Measurements from ENCODE around the gene HUS1B.

The HUS1B gene

DNA sequence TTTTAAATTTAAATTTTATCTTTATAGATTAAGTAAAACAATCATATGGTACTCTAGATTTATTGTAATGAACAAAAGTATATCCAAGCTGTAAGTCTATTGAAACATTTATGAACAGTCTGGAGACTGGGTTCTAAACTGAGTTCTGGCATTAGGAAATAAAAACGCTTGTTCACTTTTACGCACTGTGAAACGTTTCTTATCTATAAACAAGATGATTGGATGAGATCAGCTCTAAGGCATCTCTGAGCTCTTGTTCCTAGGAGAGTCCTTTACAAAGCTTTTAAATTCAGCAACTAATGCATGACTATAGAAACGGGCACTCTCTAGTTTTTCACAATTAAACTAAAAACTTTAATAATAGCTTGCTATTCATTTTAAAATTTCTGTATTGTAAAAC is 6.8 kb downstream of the HUS1B start:
- Histone ChIP-seq H3K4me1 (ENCODE audit: control insufficient read depth, low read depth, low read length) (peaks cover 15% of the 10 kb centered on the region), H3K36me3 (ENCODE audit: control insufficient read depth, low read depth, low read length) (no peaks in the 10 kb centered on the region), H3K9ac (ENCODE audit: low read length) (no peak overlapping the region), H3K27ac (ENCODE audit: low read length) (no peak overlapping the region), H3K4me3 (ENCODE audit: low read length) (no peak overlapping the region), H3K9me3 (ENCODE audit: control insufficient read depth, low read depth, low read length) (no peaks in the 10 kb centered on the region), H3K27me3 (ENCODE audit: control insufficient read depth, insufficient read depth, low read length) (no peaks in the 10 kb centered on the region)

DNA sequence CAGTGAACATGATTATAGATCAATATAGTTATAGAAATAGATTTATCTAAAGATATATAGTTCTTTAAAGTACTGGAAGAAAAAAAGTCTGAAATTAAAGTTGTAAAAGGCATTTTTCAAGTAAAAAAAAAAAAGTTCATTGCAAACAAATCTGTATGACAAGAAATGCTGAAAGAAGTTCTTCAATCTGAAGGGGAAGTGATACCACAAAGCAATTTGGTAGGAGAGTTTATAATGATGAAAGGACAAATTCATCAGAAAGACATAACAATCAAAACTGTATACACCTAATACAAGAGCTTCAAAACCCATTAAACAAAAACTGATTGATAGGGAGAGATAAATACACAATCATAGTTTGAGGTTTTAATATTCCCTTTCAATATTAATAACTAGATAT is 14.1 kb downstream of the HUS1B start:
- H3K27ac ChIP-seq (ENCODE audit: low read length) = no peak overlapping the region
- H3K4me3 ChIP-seq (ENCODE audit: low read length) = no peak overlapping the region
- no peaks in the 10 kb centered on the region for H3K9me3 ChIP-seq (ENCODE audit: control insufficient read depth, low read depth, low read length)
- no peaks in the 10 kb centered on the region for H3K36me3 ChIP-seq (ENCODE audit: control insufficient read depth, low read depth, low read length)
- no peaks in the 10 kb centered on the region for H3K27me3 ChIP-seq (ENCODE audit: control insufficient read depth, insufficient read depth, low read length)
- peaks cover 3% of the 10 kb centered on the region for H3K4me1 ChIP-seq (ENCODE audit: control insufficient read depth, low read depth, low read length)
- no peak overlapping the region for H3K9ac ChIP-seq (ENCODE audit: low read length)

DNA sequence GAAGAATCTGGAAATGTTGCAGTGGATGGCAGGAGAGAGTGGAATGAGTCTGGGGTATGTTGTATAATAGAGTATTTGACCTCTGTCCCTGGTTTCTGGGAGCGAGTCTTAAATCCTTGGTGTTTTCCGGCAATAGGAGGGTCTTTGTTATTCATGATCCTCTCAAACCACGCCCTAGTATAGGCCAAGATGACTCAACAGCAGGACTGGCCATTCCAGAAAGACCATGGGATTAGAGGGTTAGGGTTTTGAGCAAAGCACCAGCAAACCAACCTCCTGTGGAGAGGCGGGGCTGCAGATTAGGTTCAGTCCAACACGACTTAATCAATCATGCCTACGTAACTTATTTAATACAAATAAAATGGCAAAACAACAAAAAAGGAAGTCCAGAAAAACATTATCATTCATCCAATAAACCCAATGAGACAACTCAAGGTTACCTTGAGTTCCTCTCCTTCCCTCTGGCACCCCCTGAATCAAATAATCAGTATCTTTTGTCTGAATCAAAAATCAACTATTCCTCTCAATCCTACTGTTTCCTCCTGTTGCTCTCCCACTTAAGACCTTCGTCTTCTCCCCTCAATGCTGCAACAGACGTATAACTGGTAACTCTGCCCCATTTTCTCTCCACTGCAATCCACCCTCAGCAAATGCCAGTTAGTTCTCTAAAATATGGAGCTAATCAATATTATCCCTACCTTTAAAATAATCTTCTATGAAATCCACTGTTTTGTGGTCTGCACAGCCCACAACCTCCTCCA is 15.5 kb downstream of the HUS1B start:
- no peak overlapping the region for H3K27ac ChIP-seq (ENCODE audit: low read length)
- peaks cover 3% of the 10 kb centered on the region for H3K4me1 ChIP-seq (ENCODE audit: control insufficient read depth, low read depth, low read length)
- H3K36me3 ChIP-seq (ENCODE audit: control insufficient read depth, low read depth, low read length) = no peaks in the 10 kb centered on the region
- no peak overlapping the region for H3K9ac ChIP-seq (ENCODE audit: low read length)
- H3K9me3 ChIP-seq (ENCODE audit: control insufficient read depth, low read depth, low read length) = no peaks in the 10 kb centered on the region
- no peaks in the 10 kb centered on the region for H3K27me3 ChIP-seq (ENCODE audit: control insufficient read depth, insufficient read depth, low read length)
- H3K4me3 ChIP-seq (ENCODE audit: low read length) = no peak overlapping the region

DNA sequence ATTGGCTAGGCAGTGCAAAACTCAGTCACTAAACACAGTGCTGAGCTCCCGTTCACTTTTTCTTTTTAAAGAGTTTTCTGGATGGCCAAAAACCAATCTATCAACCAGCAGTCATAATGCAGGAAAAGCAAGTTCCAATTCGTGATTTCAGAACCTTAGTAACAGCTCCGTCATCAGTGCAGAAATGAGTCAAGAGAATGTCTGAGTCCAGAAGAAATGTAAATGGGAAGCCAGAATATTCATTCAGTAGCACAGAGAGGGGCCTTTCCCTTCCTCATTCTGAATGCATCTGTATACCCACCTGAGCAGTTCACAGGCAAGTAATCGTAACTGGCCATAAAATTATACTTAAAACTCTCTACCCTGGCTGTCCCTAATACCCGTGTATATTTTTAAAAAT is 20.4 kb downstream of the HUS1B start:
- Histone ChIP-seq H3K27ac (ENCODE audit: low read length) (no peak overlapping the region), H3K9ac (ENCODE audit: low read length) (no peak overlapping the region)

DNA sequence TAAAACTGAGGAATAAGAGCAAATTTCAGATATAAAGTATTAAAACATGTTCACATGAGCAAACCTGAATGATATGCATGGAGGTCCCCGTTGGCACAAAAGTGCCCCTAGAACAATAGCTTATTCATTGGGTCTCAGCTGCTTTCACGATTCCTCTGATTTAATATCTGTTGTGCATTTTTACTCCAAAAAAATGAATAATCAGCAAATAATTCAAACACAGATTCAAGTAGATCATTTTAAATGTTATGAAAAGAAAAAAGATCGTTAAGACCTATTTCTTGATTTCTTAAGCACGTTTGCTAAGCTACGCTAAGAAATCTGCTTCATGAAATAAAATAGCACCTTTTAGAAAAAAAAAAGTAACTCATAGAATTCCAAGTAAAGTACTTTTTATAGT is 21.7 kb downstream of the HUS1B start:
- no peaks in the 10 kb centered on the region for H3K9me3 ChIP-seq (ENCODE audit: control insufficient read depth, low read depth, low read length)
- no peak overlapping the region for H3K27ac ChIP-seq (ENCODE audit: low read length)
- H3K27me3 ChIP-seq (ENCODE audit: control insufficient read depth, insufficient read depth, low read length) = no peaks in the 10 kb centered on the region
- H3K4me3 ChIP-seq (ENCODE audit: low read length) = no peak overlapping the region
- peaks cover 8% of the 10 kb centered on the region for H3K36me3 ChIP-seq (ENCODE audit: control insufficient read depth, low read depth, low read length)
- H3K9ac ChIP-seq (ENCODE audit: low read length) = no peak overlapping the region
- H3K4me1 ChIP-seq (ENCODE audit: control insufficient read depth, low read depth, low read length) = no peaks in the 10 kb centered on the region

More for the DNA sequence above, 20.4 kb downstream of the HUS1B start:
- Histone ChIP-seq H3K4me1 (ENCODE audit: control insufficient read depth, low read depth, low read length) (peaks cover 3% of the 10 kb centered on the region), H3K36me3 (ENCODE audit: control insufficient read depth, low read depth, low read length) (peaks cover 4% of the 10 kb centered on the region), H3K9me3 (ENCODE audit: control insufficient read depth, low read depth, low read length) (no peaks in the 10 kb centered on the region), H3K4me3 (ENCODE audit: low read length) (no peak overlapping the region), H3K27me3 (ENCODE audit: control insufficient read depth, insufficient read depth, low read length) (no peaks in the 10 kb centered on the region)

DNA sequence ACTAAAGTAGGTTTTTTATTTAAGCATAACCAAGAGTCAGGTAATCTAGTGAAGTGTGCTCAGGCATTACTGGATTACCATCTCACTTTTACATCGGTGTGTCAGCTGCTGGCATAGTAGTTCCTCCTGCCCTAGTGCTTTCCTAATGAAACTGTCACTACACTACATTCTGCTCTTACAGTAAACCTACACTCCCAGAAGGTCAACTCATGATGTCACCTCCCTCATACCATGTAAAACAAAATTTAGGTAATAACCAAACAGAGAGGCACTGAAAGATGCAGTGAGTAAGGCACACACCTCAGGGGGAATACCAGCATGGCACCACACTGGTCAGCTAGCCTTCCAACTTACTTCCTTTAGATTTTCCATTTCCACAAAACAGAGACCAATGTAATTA is 23.3 kb downstream of the HUS1B start:
- Histone ChIP-seq H3K36me3 (ENCODE audit: control insufficient read depth, low read depth, low read length) (peaks cover 8% of the 10 kb centered on the region), H3K4me1 (ENCODE audit: control insufficient read depth, low read depth, low read length) (no peaks in the 10 kb centered on the region), H3K4me3 (ENCODE audit: low read length) (no peak overlapping the region), H3K9me3 (ENCODE audit: control insufficient read depth, low read depth, low read length) (no peaks in the 10 kb centered on the region), H3K27ac (ENCODE audit: low read length) (no peak overlapping the region), H3K27me3 (ENCODE audit: control insufficient read depth, insufficient read depth, low read length) (no peaks in the 10 kb centered on the region), H3K9ac (ENCODE audit: low read length) (no peak overlapping the region)

DNA sequence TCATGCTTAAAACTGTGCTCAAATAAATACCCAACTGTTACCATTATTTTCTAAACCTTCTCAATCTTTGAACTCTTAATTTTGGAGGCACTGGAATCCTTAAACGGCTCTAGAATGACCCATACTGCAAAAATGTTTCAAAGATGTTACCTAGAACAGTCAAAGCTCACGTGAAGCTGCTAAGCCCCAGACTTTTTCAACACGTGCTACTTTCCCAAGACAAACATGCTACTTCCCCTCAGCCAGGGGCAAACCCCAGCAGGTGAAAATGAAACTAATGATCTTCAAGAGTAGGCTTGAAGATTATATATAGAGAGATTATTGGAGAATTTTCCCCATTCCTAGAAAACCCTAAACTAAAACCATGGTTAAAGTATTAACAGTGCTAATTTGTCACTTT is 28.1 kb downstream of the HUS1B start:
- Histone ChIP-seq H3K4me1 (ENCODE audit: control insufficient read depth, low read depth, low read length) (peaks cover 9% of the 10 kb centered on the region), H3K27ac (ENCODE audit: low read length) (no peak overlapping the region), H3K4me3 (ENCODE audit: low read length) (no peak overlapping the region), H3K36me3 (ENCODE audit: control insufficient read depth, low read depth, low read length) (peaks cover 12% of the 10 kb centered on the region), H3K9me3 (ENCODE audit: control insufficient read depth, low read depth, low read length) (no peaks in the 10 kb centered on the region), H3K9ac (ENCODE audit: low read length) (no peak overlapping the region), H3K27me3 (ENCODE audit: control insufficient read depth, insufficient read depth, low read length) (no peaks in the 10 kb centered on the region)

DNA sequence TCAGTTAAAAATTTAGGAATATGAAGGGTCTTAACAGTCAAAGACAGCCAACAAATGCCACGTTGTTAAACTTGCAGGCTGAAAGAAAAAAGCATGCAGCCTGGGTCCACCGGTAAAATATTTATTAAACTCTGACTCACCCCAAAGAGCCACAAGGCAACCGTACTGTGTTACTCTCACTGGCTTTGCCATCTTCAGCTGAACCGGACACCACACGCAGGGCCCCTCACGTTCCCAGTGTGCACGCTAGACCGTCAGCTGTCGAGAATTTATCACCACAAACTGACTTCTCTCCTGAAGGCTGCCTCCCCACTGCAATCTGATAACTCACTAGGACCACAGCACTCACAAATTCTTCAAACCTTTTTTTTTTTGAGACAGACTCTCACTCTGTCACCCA is 30.7 kb downstream of the HUS1B start:
- no peak overlapping the region for H3K27ac ChIP-seq (ENCODE audit: low read length)
- H3K4me3 ChIP-seq (ENCODE audit: low read length) = no peak overlapping the region
- H3K4me1 ChIP-seq (ENCODE audit: control insufficient read depth, low read depth, low read length) = peaks cover 9% of the 10 kb centered on the region
- no peaks in the 10 kb centered on the region for H3K9me3 ChIP-seq (ENCODE audit: control insufficient read depth, low read depth, low read length)
- H3K27me3 ChIP-seq (ENCODE audit: control insufficient read depth, insufficient read depth, low read length) = no peaks in the 10 kb centered on the region
- peaks cover 8% of the 10 kb centered on the region for H3K36me3 ChIP-seq (ENCODE audit: control insufficient read depth, low read depth, low read length)
- H3K9ac ChIP-seq (ENCODE audit: low read length) = no peak overlapping the region

DNA sequence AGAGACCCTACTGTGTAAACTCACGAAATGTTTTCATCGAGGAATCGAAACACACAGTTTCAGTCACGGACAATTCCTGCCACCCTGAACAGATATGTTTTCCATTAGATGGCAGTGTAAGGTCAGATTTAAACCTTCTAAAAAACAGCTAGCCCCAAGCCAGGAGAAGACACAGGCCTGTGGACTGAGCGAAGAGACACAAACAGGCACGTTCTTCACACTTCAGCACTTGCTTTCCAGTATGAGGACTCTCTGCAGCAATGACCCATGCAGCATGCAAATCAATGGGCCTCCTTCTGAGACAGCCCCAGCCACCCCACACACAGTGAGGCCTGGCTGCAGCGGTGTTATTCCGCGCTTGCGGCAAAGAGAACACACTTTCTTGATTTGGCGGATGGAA is 31.9 kb downstream of the HUS1B start:
- no peaks in the 10 kb centered on the region for H3K27me3 ChIP-seq (ENCODE audit: control insufficient read depth, insufficient read depth, low read length)
- no peak overlapping the region for H3K9ac ChIP-seq (ENCODE audit: low read length)
- no peak overlapping the region for H3K4me3 ChIP-seq (ENCODE audit: low read length)
- H3K9me3 ChIP-seq (ENCODE audit: control insufficient read depth, low read depth, low read length) = no peaks in the 10 kb centered on the region
- H3K4me1 ChIP-seq (ENCODE audit: control insufficient read depth, low read depth, low read length) = peaks cover 9% of the 10 kb centered on the region
- H3K27ac ChIP-seq (ENCODE audit: low read length) = no peak overlapping the region
- peaks cover 3% of the 10 kb centered on the region for H3K36me3 ChIP-seq (ENCODE audit: control insufficient read depth, low read depth, low read length)

DNA sequence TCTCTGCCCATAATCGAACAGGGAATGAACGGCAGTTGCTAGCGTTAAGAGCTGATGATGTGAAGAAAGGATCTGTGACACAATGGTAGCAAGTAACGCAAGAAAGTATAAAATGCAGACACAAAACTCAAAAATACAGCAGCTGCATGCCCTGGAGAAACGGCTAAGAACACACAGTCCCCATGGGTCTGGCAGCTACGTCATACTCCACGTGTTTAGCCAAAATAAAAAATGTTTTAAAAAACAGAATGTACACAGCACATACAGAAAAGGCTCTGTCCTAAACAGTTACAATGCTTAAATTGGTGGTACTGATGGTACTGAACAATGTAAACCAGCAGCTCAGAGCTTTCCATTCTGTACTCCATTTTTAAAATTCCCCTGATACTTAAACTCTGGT is 34.4 kb downstream of the HUS1B start:
- Histone ChIP-seq H3K4me3 (ENCODE audit: low read length) (no peak overlapping the region), H3K9me3 (ENCODE audit: control insufficient read depth, low read depth, low read length) (no peaks in the 10 kb centered on the region), H3K9ac (ENCODE audit: low read length) (no peak overlapping the region), H3K4me1 (ENCODE audit: control insufficient read depth, low read depth, low read length) (peaks cover 9% of the 10 kb centered on the region), H3K36me3 (ENCODE audit: control insufficient read depth, low read depth, low read length) (peaks cover 4% of the 10 kb centered on the region), H3K27me3 (ENCODE audit: control insufficient read depth, insufficient read depth, low read length) (no peaks in the 10 kb centered on the region), H3K27ac (ENCODE audit: low read length) (no peak overlapping the region)

DNA sequence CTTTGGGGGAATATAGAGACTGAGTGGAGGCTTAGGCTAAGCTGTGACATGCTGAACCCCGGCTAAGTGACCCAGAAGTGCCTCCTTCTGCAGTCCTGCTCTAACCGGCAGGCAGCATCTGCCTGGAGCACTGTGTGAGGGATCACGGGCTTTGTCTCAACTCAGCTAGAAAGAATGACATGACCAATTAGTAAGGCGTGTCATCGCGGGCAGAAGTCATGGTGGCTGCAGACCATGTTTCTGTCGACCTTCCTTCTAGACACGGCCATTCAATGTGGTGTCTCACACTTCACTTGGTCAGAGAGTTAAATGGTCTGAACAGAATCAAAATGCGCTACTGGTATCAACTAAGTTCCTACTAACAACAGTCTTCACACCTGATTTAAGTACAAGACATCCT is 35.0 kb downstream of the HUS1B start:
- no peak overlapping the region for H3K4me3 ChIP-seq (ENCODE audit: low read length)
- H3K27ac ChIP-seq (ENCODE audit: low read length) = no peak overlapping the region
- H3K9me3 ChIP-seq (ENCODE audit: control insufficient read depth, low read depth, low read length) = no peaks in the 10 kb centered on the region
- peaks cover 9% of the 10 kb centered on the region for H3K4me1 ChIP-seq (ENCODE audit: control insufficient read depth, low read depth, low read length)
- H3K9ac ChIP-seq (ENCODE audit: low read length) = no peak overlapping the region
- H3K27me3 ChIP-seq (ENCODE audit: control insufficient read depth, insufficient read depth, low read length) = no peaks in the 10 kb centered on the region
- peaks cover 4% of the 10 kb centered on the region for H3K36me3 ChIP-seq (ENCODE audit: control insufficient read depth, low read depth, low read length)

DNA sequence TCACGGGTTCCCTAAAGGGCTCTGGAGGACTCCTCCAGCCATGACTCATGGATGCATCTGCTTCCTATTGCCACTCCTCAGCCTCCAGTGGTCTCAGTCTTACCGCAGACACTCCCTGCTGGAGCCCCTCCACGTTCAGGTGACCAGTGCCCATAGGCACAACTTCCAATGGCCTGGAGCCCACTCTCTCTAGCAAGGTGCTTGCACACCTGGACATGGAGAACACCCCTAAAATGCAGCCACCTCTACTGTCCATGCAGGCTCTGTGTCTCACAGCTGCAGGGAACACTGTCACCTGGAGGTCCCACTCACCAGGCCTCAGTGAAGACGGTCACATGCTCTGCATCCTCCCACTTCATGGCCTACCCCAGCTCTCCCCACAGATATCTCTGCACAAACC is 36.0 kb downstream of the HUS1B start:
- H3K4me1 ChIP-seq (ENCODE audit: control insufficient read depth, low read depth, low read length) = peaks cover 9% of the 10 kb centered on the region
- no peaks in the 10 kb centered on the region for H3K9me3 ChIP-seq (ENCODE audit: control insufficient read depth, low read depth, low read length)
- H3K4me3 ChIP-seq (ENCODE audit: low read length) = no peak overlapping the region
- peaks cover 4% of the 10 kb centered on the region for H3K36me3 ChIP-seq (ENCODE audit: control insufficient read depth, low read depth, low read length)
- no peak overlapping the region for H3K9ac ChIP-seq (ENCODE audit: low read length)
- no peaks in the 10 kb centered on the region for H3K27me3 ChIP-seq (ENCODE audit: control insufficient read depth, insufficient read depth, low read length)
- H3K27ac ChIP-seq (ENCODE audit: low read length) = no peak overlapping the region

Measured in iPS-18a (cell line).